Liver (tissue), 9 donors: Measurements from ENCODE around the gene RNASE7. TPM values are rescaled to one million over a fixed set of nuclear protein-coding genes. Genes with fewer than 3 reads are reported as not detected.

Experiments used
- DNase-seq: peaks from one replicate; pipeline ENCODE4 v3.0.0-alpha.2; 2017; ENCODE audit warnings: low spot score
- H3K27ac ChIP-seq, 2 donors: one replicate each; pipeline ENCODE4 v1.7.0; 2013; ENCODE audit warnings: inconsistent platforms in 2 of 2, low read length in 2 of 2, control low read depth in 1 of 2, low read depth in 1 of 2, mild to moderate bottlenecking in 1 of 2
- H3K27me3 ChIP-seq, 4 donors: one replicate each; pipeline versions ENCODE4 v1.6.1 to v1.7.0; 2013; ENCODE audit warnings: low read length in 3 of 4, inconsistent platforms in 1 of 4, mild to moderate bottlenecking in 1 of 4, moderate library complexity in 1 of 4; ENCODE audit not compliant: control insufficient read depth in 4 of 4, insufficient read depth in 4 of 4
- H3K36me3 ChIP-seq, 4 donors: one replicate each; pipeline versions ENCODE4 v1.6.1 to v1.7.0; 2013; ENCODE audit warnings: low read length in 3 of 4, mild to moderate bottlenecking in 3 of 4, low read depth in 1 of 4, moderate library complexity in 1 of 4; ENCODE audit not compliant: control insufficient read depth in 4 of 4, insufficient read depth in 3 of 4
- H3K4me1 ChIP-seq, 4 donors: one replicate each; pipeline versions ENCODE4 v1.6.1 to v1.7.0; 2013; ENCODE audit warnings: low read length in 3 of 4, mild to moderate bottlenecking in 3 of 4, moderate library complexity in 1 of 4; ENCODE audit not compliant: control insufficient read depth in 4 of 4, insufficient read depth in 4 of 4
- H3K4me3 ChIP-seq, 3 donors: one replicate each; pipeline versions ENCODE4 v1.6.1 to v1.7.0; 2013; ENCODE audit warnings: low read length in 3 of 3, control low read depth in 1 of 3, low read depth in 1 of 3, mild to moderate bottlenecking in 1 of 3
- H3K9ac ChIP-seq, 2 donors: one replicate each; pipeline ENCODE4 v1.7.0; 2013; ENCODE audit warnings: low read length in 2 of 2, mild to moderate bottlenecking in 2 of 2, moderate library complexity in 2 of 2, control low read depth in 1 of 2, low read depth in 1 of 2
- H3K9me3 ChIP-seq, 4 donors: one replicate each; pipeline versions ENCODE4 v1.6.1 to v1.7.0; 2013; ENCODE audit warnings: low read length in 3 of 4; ENCODE audit not compliant: control insufficient read depth in 4 of 4
- CTCF ChIP-seq: fragments of 150-350 bp; IDR thresholded peaks from 2 replicates; pipeline ENCODE4 v1.5.1; 2017; ENCODE audit warnings: improper control_type of control experiment, low read depth, low read length; ENCODE audit not compliant: missing input control
- EGR1 ChIP-seq, 2 donors: IDR thresholded peaks; 2 replicates each; pipeline ENCODE4 v1.6.1; 2016 to 2018; ENCODE audit warnings: antibody characterized with exemption in 2 of 2, low read depth in 2 of 2
- FOXA1 ChIP-seq: IDR thresholded peaks from 2 replicates; pipeline ENCODE4 v1.6.1; 2016; ENCODE audit warnings: antibody characterized with exemption
- FOXA2 ChIP-seq: IDR thresholded peaks from 2 replicates; pipeline ENCODE4 v1.6.1; 2016; ENCODE audit warnings: antibody characterized with exemption
- GABPA ChIP-seq, 2 donors: IDR thresholded peaks in 1 of 2; conservative IDR thresholded peaks in 1 of 2; 2 replicates each; pipeline ENCODE4 v1.6.1; 2016; ENCODE audit warnings: antibody characterized with exemption in 2 of 2, mild to moderate bottlenecking in 1 of 2, moderate library complexity in 1 of 2
- JUND ChIP-seq, 2 donors: IDR thresholded peaks; 2 replicates each; pipeline ENCODE4 v1.6.1; 2016; ENCODE audit warnings: antibody characterized with exemption in 2 of 2
- NR2F2 ChIP-seq: IDR thresholded peaks from 2 replicates; pipeline ENCODE4 v1.6.1; 2016; ENCODE audit warnings: antibody characterized with exemption
- RAD21 ChIP-seq, 2 donors: IDR thresholded peaks; 2 replicates each; pipeline ENCODE4 v1.6.1; 2016; ENCODE audit warnings: antibody characterized with exemption in 2 of 2, mild to moderate bottlenecking in 2 of 2
- SP1 ChIP-seq: IDR thresholded peaks from 2 replicates; pipeline ENCODE4 v1.6.1; 2018; ENCODE audit warnings: antibody characterized with exemption, mild to moderate bottlenecking
- TAF1 ChIP-seq: conservative IDR thresholded peaks from 2 replicates; pipeline ENCODE4 v1.6.1; 2016; ENCODE audit warnings: antibody characterized with exemption, mild to moderate bottlenecking
- ZBTB33 ChIP-seq: IDR thresholded peaks from 2 replicates; pipeline ENCODE4 v1.6.1; 2016; ENCODE audit warnings: antibody characterized with exemption
- WGBS: extraction: QIAGEN DNeasy Blood & Tissue Kit; methylation state at CpG from one replicate; pipeline ENCODE4 v1.1.7; 2013; 5-methylcytosine and 5-hydroxymethylcytosine counted together
- polyA plus RNA-seq, 2 donors: library from polyadenylated mRNA; stranded (reverse) in 1 of 2; unstranded in 1 of 2; fragments of 200-250 nt in 1 of 2; fragments of >200 nt in 1 of 2; fragmentation: Nextera tagmentation in 1 of 2; extraction: Ambion mirVana in 1 of 2; gene quantifications; one replicate each; pipeline versions ENCODE4 v1.2.1 to v1.2.3, GENCODE V29; 2013 to 2015
- total RNA-seq, 2 donors: library from RNA; depleted of rRNA; stranded (reverse); fragments of >200 nt; gene quantifications; one replicate each; pipeline ENCODE4 v1.2.3, GENCODE V29; 2014
- donor health status: healthy.
- donor health status: healthy.
- donor health status: healthy.
- donor health status: healthy.
- donor health status: healthy.

Gene RNASE7
- total and polyA plus RNA-seq, 4 donors, result 0.11 to 0.33 (median 0.12) TPM; not detected in 1

GRCh38 chr14:21049271-21049673 is 7.1 kb downstream of the RNASE7 start:
- Histone ChIP-seq H3K4me3 (no peak overlapping the region), H3K27ac (peak overlapping the region in 1 of 2 donors; percentile 27), H3K9ac (no peak overlapping the region), H3K4me1 (peaks cover 28 to 72% (median 45%) of the 10 kb centered on the region in 4 donors), H3K36me3 (no peaks in the 10 kb centered on the region), H3K27me3 (no peaks in the 10 kb centered on the region), H3K9me3 (no peaks in the 10 kb centered on the region)
- TF ChIP-seq RAD21 (IDR thresholded peaks at IDR 0.05) (no peak), ZBTB33 (no peak), EGR1 (IDR thresholded peaks at IDR 0.05; ENCODE audit: low read depth in 2 of 2) (no peak), FOXA2 (no peak)
- WGBS, result 87% methylated on average over 3 of the region's 3 CpGs
- DNase-seq, result no peak

- H3K27me3 ChIP-seq, result no peaks in the 10 kb centered on the region
- 84% methylated on average over 3 of the region's 3 CpGs for WGBS
- no peaks in the 10 kb centered on the region for H3K36me3 ChIP-seq
- no peak overlapping the region for H3K27ac ChIP-seq
- no peaks in the 10 kb centered on the region for H3K9me3 ChIP-seq
- H3K4me1 ChIP-seq, result peaks cover 24 to 74% (median 44%) of the 10 kb centered on the region in 4 donors
- no peak for DNase-seq
- TF ChIP-seq SP1 (no peak), FOXA2 (no peak), NR2F2 (no peak), JUND (IDR thresholded peaks at IDR 0.05) (no peak), RAD21 (IDR thresholded peaks at IDR 0.05) (no peak), GABPA (IDR thresholded peaks at IDR 0.05 in 1 of 2, conservative IDR thresholded peaks at IDR 0.05 in 1 of 2) (no peak), TAF1 (no peak), CTCF (no peak), ZBTB33 (no peak), FOXA1 (no peak)
- no peak overlapping the region for H3K4me3 ChIP-seq
- no peak overlapping the region for H3K9ac ChIP-seq
These were observed 8.4 kb downstream of the RNASE7 start for GRCh38 chr14:21050597-21050996.
